Panc1 (cell line): ENCODE results near the gene TMEM200B. TPM values are rescaled to one million over a fixed set of nuclear protein-coding genes. Genes with fewer than 3 reads are reported as not detected.
"Not testable (repeated sequence)": the region's sequence is repeated elsewhere in the genome, so short reads cannot be mapped to it uniquely, and the experiment has no call there.

Source experiments
- ATAC-seq: fragments of 200-7000 bp; cut with Tn5 transposase; 2 replicates; pipeline ENCODE4 v1.9.1; 2020; ENCODE audit warnings: mild to moderate bottlenecking, moderate library complexity
- BruUV-seq: library from RNA; stranded (reverse); fragments of 400-500 nt; replicated peaks from 2 replicates; lab custom pipeline; 2021; lab: Mats Ljungman, UMichigan
- CTCF ChIA-PET: fragments of 300-600 bp; sonication (Branson Sonifier 250); formaldehyde crosslinking; loops from one replicate; lab custom pipeline; 2022; ENCODE audit warnings: antibody characterized with exemption; lab: Charles Lee
- POLR2A ChIA-PET: fragments of 300-600 bp; sonication (Branson Sonifier 250); formaldehyde crosslinking; loops from one replicate; lab custom pipeline; 2022; ENCODE audit warnings: antibody characterized with exemption; lab: Charles Lee
- DNase-seq: peaks from one replicate; pipeline ENCODE4 v3.0.0-alpha.2; 2010; ENCODE audit warnings: low read depth, low spot score
- H3K27ac ChIP-seq: 2 replicates; pipeline ENCODE4 v1.5.1; 2011; ENCODE audit warnings: mild to moderate bottlenecking, low read length, inconsistent platforms
- H3K27me3 ChIP-seq: fragments of 200-500 bp; sonication (Bioruptor generic); 2 replicates; pipeline ENCODE4 v1.6.0; 2014; ENCODE audit warnings: low read length, inconsistent platforms; ENCODE audit not compliant: control insufficient read depth, insufficient read depth
- H3K36me3 ChIP-seq: fragments of 200-500 bp; sonication (Bioruptor generic); 2 replicates; pipeline ENCODE4 v1.5.1; 2014; ENCODE audit warnings: inconsistent platforms, mild to moderate bottlenecking, low read length, moderate library complexity; ENCODE audit not compliant: control insufficient read depth, insufficient read depth
- H3K4me1 ChIP-seq: 2 replicates; pipeline ENCODE4 v1.5.1; 2011; ENCODE audit warnings: inconsistent platforms, mild to moderate bottlenecking, low read length, moderate library complexity; ENCODE audit not compliant: control insufficient read depth, insufficient read depth
- H3K4me3 ChIP-seq, 2 experiments: 2 replicates each; pipeline ENCODE4 v1.5.1; 2011 to 2012; ENCODE audit warnings: low read depth in 2 of 2, low read length in 2 of 2, mild to moderate bottlenecking in 2 of 2, inconsistent platforms in 1 of 2, moderate library complexity in 1 of 2
- H3K9me3 ChIP-seq: fragments of 200-500 bp; sonication (Bioruptor generic); 2 replicates; pipeline ENCODE4 v1.5.1; 2014; ENCODE audit warnings: low read depth, mild to moderate bottlenecking, inconsistent platforms, low read length, moderate library complexity; ENCODE audit not compliant: control insufficient read depth, insufficient read depth
- CTCF ChIP-seq: fragments of 450-650 bp; IDR thresholded peaks from 2 replicates; pipeline ENCODE4 v1.5.1; 2017; ENCODE audit warnings: mild to moderate bottlenecking
- POLR2AphosphoS5 ChIP-seq: IDR thresholded peaks from 2 replicates; pipeline ENCODE4 v1.6.1; 2012; ENCODE audit warnings: mild to moderate bottlenecking, low read depth, low read length, moderate library complexity
- REST ChIP-seq, 2 experiments: IDR thresholded peaks; 2 replicates each; pipeline ENCODE4 v1.6.1; 2011 to 2012; ENCODE audit warnings: low read depth in 2 of 2, control low read depth in 1 of 2, low read length in 1 of 2, mild to moderate bottlenecking in 1 of 2, moderate library complexity in 1 of 2; ENCODE audit not compliant: insufficient read depth in 1 of 2
- SIN3A ChIP-seq: IDR thresholded peaks from 2 replicates; pipeline ENCODE4 v1.6.1; 2012; ENCODE audit warnings: low read depth, mild to moderate bottlenecking, low read length, moderate library complexity, borderline replicate concordance; ENCODE audit not compliant: insufficient read depth
- TCF7L2 ChIP-seq: IDR thresholded peaks from 2 replicates; pipeline ENCODE4 v1.6.1; 2011; ENCODE audit warnings: mild to moderate bottlenecking, low read depth, low read length, inconsistent platforms
- in situ Hi-C: cut with HindIII; loops from 2 replicates; pipeline ENCODE4 v1.10.0; 2016; ENCODE audit warnings: low sequenced_read_pairs, low pct_unique_long_range_greater_than_20kb
- intact Hi-C: fragments of 100-400 bp; cut with micrococcal nuclease; formaldehyde crosslinking; loops from one replicate; pipeline ENCODE4 v1.10.0; 2022; ENCODE audit not compliant: unreplicated experiment
- total RNA-seq: library from RNA; stranded (reverse); gene quantifications from one replicate; pipeline ENCODE4 v1.2.1, GENCODE V29; 2021; ENCODE audit not compliant: unreplicated experiment

The TMEM200B gene
- total RNA-seq, 1 experiment from 2014 or later: 2.1 TPM

GRCh38 chr1:29094433-29094832, 29.3 kb downstream of the TMEM200B start:
- no peaks in the 10 kb centered on the region for H3K27me3 ChIP-seq
- H3K9me3 ChIP-seq: no peaks in the 10 kb centered on the region
- DNase-seq (no peak), ATAC-seq (no peak)
- no peak overlapping the region for H3K27ac ChIP-seq
- H3K4me1 ChIP-seq: no peaks in the 10 kb centered on the region
- intact Hi-C loops: no loop called here
- in situ Hi-C loops: no loop called here
- H3K4me3 ChIP-seq: no peak overlapping the region
- ChIA-PET POLR2A (interaction anchor here (0.6 to 0.7 kb wide), 2 partner anchors 13 to 534 kb away, joined by 3 read pairs; no protein-coding TSS in a partner anchor), CTCF (no interaction called here)
- TF ChIP-seq REST (IDR thresholded peaks at IDR 0.05; ENCODE audit: insufficient read depth in 1 of 2, low read depth in 2 of 2, low read length in 1 of 2) (no peak), TCF7L2 (no peak), SIN3A (no peak), POLR2AphosphoS5 (no peak), CTCF (no peak)
- no TSS peak for BruUV-seq
- H3K36me3 ChIP-seq: no peaks in the 10 kb centered on the region

GRCh38 chr1:29092704-29093103, 31.0 kb downstream of the TMEM200B start:
- DNase-seq, H3K4me3 ChIP-seq, H3K27me3 ChIP-seq, H3K27ac ChIP-seq, ATAC-seq, intact Hi-C loops, in situ Hi-C loops, POLR2A ChIA-PET, H3K4me1 ChIP-seq, H3K9me3 ChIP-seq, H3K36me3 ChIP-seq, BruUV-seq: not testable (repeated sequence)
- CTCF ChIA-PET: interaction anchor here (0.6 kb wide), 1 partner anchor 27 kb away, joined by 4 read pairs; no protein-coding TSS in a partner anchor

GRCh38 chr1:29090937-29091618, 32.6 kb downstream of the TMEM200B start:
- POLR2A ChIA-PET: interaction anchor here (0.6 kb wide), 1 partner anchor 17 kb away, joined by 9 read pairs; no protein-coding TSS in a partner anchor
- DNase-seq (no peak), ATAC-seq (no peak)
- no peak for TF ChIP-seq SIN3A
- TF ChIP-seq CTCF: no peak
- TF ChIP-seq TCF7L2: no peak
- no peak for TF ChIP-seq REST (IDR thresholded peaks at IDR 0.05; ENCODE audit: insufficient read depth in 1 of 2, low read depth in 2 of 2, low read length in 1 of 2)
- TF ChIP-seq POLR2AphosphoS5: no peak
- Histone ChIP-seq H3K9me3 (no peaks in the 10 kb centered on the region), H3K36me3 (no peaks in the 10 kb centered on the region), H3K4me1 (no peaks in the 10 kb centered on the region), H3K27me3 (no peaks in the 10 kb centered on the region), H3K27ac (no peak overlapping the region), H3K4me3 (no peak overlapping the region)
- BruUV-seq: no TSS peak
- in situ Hi-C loops: no loop called here
- intact Hi-C loops: no loop called here
- CTCF ChIA-PET: interaction anchor here (0.5 to 0.6 kb wide), 2 partner anchors 9 to 156 kb away, joined by 3 read pairs; no protein-coding TSS in a partner anchor
